HUES6 (cell line): ENCODE data around the gene CASP2.

ENCODE experiments used
- H3K27ac ChIP-seq: 2 replicates; pipeline ENCODE4 v1.7.0; 2013; ENCODE audit warnings: low read depth, mild to moderate bottlenecking, low read length, inconsistent platforms
- H3K27me3 ChIP-seq: 2 replicates; pipeline ENCODE4 v1.6.1; 2013; ENCODE audit warnings: low read length; ENCODE audit not compliant: control insufficient read depth, insufficient read depth
- H3K36me3 ChIP-seq: 2 replicates; pipeline ENCODE4 v1.6.1; 2013; ENCODE audit warnings: low read length; ENCODE audit not compliant: control insufficient read depth, insufficient read depth
- H3K4me1 ChIP-seq: 2 replicates; pipeline ENCODE4 v1.6.1; 2013; ENCODE audit warnings: low read length; ENCODE audit not compliant: control insufficient read depth, insufficient read depth
- H3K4me3 ChIP-seq: 2 replicates; pipeline ENCODE4 v1.5.1; 2013; ENCODE audit warnings: low read depth, low read length
- H3K9ac ChIP-seq: one replicate; pipeline ENCODE4 v1.6.1; 2013; ENCODE audit warnings: mild to moderate bottlenecking, low read length
- H3K9me3 ChIP-seq: 2 replicates; pipeline ENCODE4 v1.6.1; 2013; ENCODE audit warnings: low read depth, low read length; ENCODE audit not compliant: control insufficient read depth, insufficient read depth

CASP2 gene

DNA sequence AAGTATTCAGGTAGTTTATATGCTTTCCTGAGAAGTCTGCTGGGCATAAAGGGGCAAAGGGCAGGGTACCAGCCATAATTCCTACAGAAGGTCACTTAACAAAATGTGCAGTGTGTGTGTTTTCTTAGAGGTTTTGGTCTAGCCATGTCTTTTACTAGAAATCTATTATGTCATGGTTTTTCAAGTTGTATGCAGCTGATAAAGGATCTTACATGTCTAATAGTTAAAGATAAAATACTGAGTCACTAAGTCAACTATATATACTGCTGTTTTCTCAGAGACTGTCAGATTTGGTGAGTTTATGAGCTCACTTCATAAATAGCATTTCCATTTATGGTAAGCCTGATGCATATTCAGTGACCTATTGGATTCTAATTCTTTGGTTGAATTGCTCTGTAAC, 7.7 kb downstream of the CASP2 start:
- no peaks in the 10 kb centered on the region for H3K27me3 ChIP-seq
- H3K9me3 ChIP-seq = no peaks in the 10 kb centered on the region
- peaks cover 97% of the 10 kb centered on the region for H3K36me3 ChIP-seq
- no peak overlapping the region for H3K9ac ChIP-seq
- no peaks in the 10 kb centered on the region for H3K4me1 ChIP-seq
- no peak overlapping the region for H3K4me3 ChIP-seq
- H3K27ac ChIP-seq = no peak overlapping the region

DNA sequence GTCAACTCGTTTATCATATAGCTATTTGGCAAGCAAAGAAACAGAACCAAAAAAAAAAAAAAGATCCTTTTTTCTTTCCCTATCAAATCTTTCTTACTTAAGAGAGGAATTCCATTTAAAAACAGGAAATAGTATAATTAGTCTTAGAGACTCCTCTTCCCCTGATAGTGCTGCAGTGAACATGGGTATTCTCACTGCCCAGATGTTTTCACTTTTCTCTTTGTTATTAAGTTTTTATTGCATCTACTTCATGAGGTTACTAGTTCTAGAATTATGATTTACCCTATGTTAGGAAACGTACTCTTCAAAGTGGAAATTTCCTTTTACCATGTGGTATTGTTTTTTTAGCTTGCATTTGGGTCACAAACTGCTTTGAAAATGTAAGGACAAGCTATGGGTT, 8.5 kb downstream of the CASP2 start:
- Histone ChIP-seq H3K9me3 (no peaks in the 10 kb centered on the region), H3K4me3 (no peak overlapping the region), H3K36me3 (peaks cover 97% of the 10 kb centered on the region), H3K27ac (no peak overlapping the region), H3K9ac (no peak overlapping the region), H3K27me3 (no peaks in the 10 kb centered on the region), H3K4me1 (no peaks in the 10 kb centered on the region)

DNA sequence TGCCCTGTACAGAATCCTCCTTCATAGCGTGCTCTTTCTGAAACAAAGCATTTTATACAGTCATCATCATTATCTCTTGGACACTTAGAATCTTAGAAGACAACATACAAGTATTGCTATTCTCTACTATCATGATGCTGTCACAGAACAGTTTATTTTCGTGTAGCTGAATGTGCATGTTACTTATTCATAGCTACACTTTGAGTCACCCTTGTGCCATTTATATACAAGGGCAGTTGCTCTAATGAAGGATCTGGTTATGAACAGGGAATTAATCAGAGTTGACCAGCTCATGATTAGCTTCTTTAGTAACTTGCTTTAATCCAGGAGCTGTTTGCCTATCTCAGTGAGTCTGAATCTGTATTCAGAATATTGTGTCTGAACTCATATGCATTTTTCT, 11.2 kb downstream of the CASP2 start:
- no peaks in the 10 kb centered on the region for H3K27me3 ChIP-seq
- H3K4me1 ChIP-seq = no peaks in the 10 kb centered on the region
- no peak overlapping the region for H3K27ac ChIP-seq
- H3K4me3 ChIP-seq = no peak overlapping the region
- no peaks in the 10 kb centered on the region for H3K9me3 ChIP-seq
- peaks cover 96% of the 10 kb centered on the region for H3K36me3 ChIP-seq
- H3K9ac ChIP-seq = no peak overlapping the region

DNA sequence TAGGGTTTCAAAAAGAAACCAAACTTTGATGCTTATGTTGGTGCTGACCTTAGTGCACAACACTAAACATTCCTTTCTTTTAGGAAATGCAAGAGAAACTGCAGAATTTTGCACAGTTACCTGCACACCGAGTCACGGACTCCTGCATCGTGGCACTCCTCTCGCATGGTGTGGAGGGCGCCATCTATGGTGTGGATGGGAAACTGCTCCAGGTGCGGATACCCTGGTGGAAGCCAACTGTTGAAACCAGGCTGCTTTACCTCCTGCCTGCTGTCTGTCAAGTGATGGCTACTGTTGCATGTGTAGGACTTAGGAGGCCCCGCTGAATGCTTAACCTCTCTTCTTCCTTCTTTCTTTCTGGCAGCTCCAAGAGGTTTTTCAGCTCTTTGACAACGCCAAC, 11.7 kb downstream of the CASP2 start:
- Histone ChIP-seq H3K27me3 (no peaks in the 10 kb centered on the region), H3K9ac (no peak overlapping the region), H3K9me3 (no peaks in the 10 kb centered on the region), H3K4me1 (no peaks in the 10 kb centered on the region), H3K27ac (no peak overlapping the region), H3K4me3 (no peak overlapping the region), H3K36me3 (peaks cover 96% of the 10 kb centered on the region)

DNA sequence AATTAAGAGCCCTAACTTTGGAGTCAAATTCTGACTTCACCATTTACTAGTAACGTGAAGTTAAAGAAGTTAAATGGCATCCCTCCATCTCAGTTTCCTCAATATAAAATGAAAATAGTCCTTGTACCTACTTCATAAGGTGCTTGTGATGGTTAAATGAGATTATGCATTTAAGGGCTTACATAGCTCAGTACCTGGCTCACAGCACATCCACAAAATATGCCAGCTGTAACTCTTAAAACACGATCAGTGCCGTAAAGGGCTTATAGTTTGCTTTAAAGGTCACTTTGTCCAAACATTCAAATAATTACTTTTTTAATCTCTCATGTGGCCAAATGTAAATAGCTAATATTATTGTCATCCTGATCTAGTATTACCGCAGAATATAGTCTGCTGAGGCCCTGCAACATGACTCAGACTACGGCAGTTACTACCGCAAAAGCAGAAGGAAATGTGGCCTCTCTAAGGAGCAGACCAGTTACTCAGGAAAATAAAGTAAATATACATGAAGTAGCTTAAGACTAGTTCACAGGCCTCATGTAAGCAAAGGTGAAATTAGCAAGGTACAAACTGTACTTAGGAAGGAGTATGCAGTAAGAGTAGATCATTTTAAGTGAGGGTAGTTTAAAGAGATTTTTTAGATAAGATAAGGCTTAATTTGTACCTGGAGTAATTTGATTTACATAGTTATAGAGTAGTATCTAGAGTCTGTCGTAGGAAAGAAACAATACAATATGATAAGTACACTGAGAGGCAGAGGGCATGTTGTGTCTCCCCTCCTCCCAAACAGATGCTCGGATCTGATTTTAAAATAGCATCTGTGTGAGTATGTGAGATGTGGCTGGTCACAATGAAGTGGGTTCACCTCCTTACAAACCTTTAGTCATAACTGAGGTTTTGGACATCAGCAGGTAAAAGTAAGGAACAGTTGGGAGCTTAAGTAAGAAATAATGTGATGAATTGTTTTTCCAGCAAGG, 13.1 kb downstream of the CASP2 start:
- Histone ChIP-seq H3K36me3 (peaks cover 95% of the 10 kb centered on the region), H3K9ac (no peak overlapping the region), H3K4me3 (no peak overlapping the region), H3K4me1 (no peaks in the 10 kb centered on the region), H3K27ac (no peak overlapping the region), H3K9me3 (no peaks in the 10 kb centered on the region), H3K27me3 (no peaks in the 10 kb centered on the region)

DNA sequence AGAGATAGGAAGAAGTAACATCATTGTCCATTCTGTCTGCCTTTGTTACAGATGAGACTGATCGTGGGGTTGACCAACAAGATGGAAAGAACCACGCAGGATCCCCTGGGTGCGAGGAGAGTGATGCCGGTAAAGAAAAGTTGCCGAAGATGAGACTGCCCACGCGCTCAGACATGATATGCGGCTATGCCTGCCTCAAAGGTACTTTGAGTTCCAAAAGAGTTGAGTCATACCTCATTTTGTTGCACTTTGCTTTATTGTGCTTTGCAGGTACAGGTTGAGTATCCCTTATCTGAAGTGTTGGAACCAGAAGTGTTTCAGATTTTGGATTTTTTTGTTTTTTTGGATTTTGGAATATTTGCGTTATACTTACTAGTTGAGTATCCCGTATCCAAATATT, 15.6 kb downstream of the CASP2 start:
- Histone ChIP-seq H3K4me1 (no peaks in the 10 kb centered on the region), H3K27me3 (no peaks in the 10 kb centered on the region), H3K27ac (no peak overlapping the region), H3K36me3 (peaks cover 95% of the 10 kb centered on the region), H3K9ac (no peak overlapping the region), H3K4me3 (no peak overlapping the region), H3K9me3 (no peaks in the 10 kb centered on the region)

DNA sequence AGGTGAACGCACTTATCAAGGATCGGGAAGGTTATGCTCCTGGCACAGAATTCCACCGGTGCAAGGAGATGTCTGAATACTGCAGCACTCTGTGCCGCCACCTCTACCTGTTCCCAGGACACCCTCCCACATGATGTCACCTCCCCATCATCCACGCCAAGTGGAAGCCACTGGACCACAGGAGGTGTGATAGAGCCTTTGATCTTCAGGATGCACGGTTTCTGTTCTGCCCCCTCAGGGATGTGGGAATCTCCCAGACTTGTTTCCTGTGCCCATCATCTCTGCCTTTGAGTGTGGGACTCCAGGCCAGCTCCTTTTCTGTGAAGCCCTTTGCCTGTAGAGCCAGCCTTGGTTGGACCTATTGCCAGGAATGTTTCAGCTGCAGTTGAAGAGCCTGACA, 16.8 kb downstream of the CASP2 start:
- peaks cover 83% of the 10 kb centered on the region for H3K36me3 ChIP-seq
- H3K4me3 ChIP-seq = no peak overlapping the region
- H3K9ac ChIP-seq = no peak overlapping the region
- H3K27me3 ChIP-seq = no peaks in the 10 kb centered on the region
- no peak overlapping the region for H3K27ac ChIP-seq
- no peaks in the 10 kb centered on the region for H3K9me3 ChIP-seq
- H3K4me1 ChIP-seq = no peaks in the 10 kb centered on the region

DNA sequence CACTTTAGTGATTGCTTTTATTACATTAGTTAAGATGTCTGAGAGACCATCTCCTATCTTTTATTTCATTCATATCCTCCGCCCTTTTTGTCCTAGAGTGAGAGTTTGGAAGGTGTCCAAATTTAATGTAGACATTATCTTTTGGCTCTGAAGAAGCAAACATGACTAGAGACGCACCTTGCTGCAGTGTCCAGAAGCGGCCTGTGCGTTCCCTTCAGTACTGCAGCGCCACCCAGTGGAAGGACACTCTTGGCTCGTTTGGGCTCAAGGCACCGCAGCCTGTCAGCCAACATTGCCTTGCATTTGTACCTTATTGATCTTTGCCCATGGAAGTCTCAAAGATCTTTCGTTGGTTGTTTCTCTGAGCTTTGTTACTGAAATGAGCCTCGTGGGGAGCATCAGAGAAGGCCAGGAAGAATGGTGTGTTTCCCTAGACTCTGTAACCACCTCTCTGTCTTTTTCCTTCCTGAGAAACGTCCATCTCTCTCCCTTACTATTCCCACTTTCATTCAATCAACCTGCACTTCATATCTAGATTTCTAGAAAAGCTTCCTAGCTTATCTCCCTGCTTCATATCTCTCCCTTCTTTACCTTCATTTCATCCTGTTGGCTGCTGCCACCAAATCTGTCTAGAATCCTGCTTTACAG, 17.4 kb downstream of the CASP2 start:
- no peak overlapping the region for H3K4me3 ChIP-seq
- no peak overlapping the region for H3K27ac ChIP-seq
- no peak overlapping the region for H3K9ac ChIP-seq
- H3K36me3 ChIP-seq = peaks cover 77% of the 10 kb centered on the region
- no peaks in the 10 kb centered on the region for H3K27me3 ChIP-seq
- no peaks in the 10 kb centered on the region for H3K4me1 ChIP-seq
- H3K9me3 ChIP-seq = no peaks in the 10 kb centered on the region

DNA sequence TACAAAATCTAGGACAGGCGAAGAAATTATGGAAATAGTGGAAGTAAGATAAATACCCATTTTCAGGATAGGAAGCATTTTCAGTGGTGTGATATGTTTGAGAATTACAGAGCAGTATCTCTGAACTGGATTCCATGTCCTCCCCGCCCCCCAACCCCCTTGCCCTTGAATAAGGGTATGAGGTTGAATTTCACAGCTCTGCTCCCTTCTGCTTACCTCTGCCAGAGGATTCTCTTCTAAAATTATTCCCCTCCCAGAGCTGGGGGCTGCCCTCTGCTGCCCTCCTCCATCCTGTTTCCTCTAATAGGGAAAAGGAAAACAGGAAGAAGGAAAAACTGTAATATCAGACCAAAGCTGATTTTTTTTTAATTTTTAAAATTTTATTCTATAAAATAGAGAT, 20.5 kb downstream of the CASP2 start:
- no peaks in the 10 kb centered on the region for H3K27me3 ChIP-seq
- no peaks in the 10 kb centered on the region for H3K4me1 ChIP-seq
- no peak overlapping the region for H3K4me3 ChIP-seq
- H3K36me3 ChIP-seq = peaks cover 47% of the 10 kb centered on the region
- H3K9me3 ChIP-seq = no peaks in the 10 kb centered on the region
- no peak overlapping the region for H3K27ac ChIP-seq
- H3K9ac ChIP-seq = no peak overlapping the region

DNA sequence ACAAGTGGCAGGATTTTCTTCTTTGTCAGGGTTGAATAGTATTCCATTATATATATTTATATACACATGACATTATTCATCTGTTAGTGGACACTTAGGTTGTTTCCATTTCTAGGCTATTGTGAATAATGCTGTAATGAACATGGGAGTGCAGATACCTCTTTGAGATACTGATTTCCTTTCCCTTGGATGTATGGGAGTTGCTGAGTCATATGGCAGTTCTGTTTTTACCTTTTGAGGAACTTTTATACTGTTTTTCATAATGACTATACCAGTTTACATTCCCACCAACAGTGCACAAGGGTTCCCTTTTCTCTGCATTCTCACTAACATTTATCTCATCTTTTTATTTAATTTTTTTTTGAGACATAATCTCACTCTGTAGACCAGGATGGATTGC, 26.0 kb downstream of the CASP2 start:
- Histone ChIP-seq H3K4me1 (no peaks in the 10 kb centered on the region), H3K27me3 (no peaks in the 10 kb centered on the region)

DNA sequence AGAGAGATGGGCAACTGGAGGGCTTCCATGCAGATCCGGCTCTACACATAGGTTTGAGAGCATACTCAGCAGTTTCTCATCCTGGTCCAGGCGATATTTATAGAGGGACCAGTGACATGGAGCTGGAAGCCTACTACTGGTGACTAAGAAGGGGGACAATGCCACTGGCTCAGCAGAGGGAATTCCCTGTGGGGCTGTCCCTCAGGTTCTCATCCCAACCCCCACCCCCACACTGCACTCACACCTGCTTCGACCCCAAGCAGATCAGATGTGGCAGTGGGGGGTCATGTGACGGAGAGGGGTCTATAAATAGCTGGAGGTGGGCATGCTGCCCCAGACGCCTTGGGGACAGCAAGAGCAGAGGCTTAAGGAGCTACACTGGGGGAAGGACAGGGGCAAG, 27.6 kb downstream of the CASP2 start, which contains the start of gene CLCN1:
CLCN1 (plus strand) TSS at position 336 of the 400 bp plus-strand sequence. CDS start 102 bp downstream, outside the sequence.
- no peak within 1 kb of the TSS for H3K9ac ChIP-seq
- H3K27ac ChIP-seq = no peak within 1 kb of the TSS
- H3K4me1 ChIP-seq = no peaks in the 10 kb centered on the region
- no peaks in the 10 kb centered on the region for H3K9me3 ChIP-seq
- no peaks in the 10 kb centered on the region for H3K36me3 ChIP-seq
- H3K4me3 ChIP-seq = no peak within 1 kb of the TSS
- no peaks in the 10 kb centered on the region; the same call in 1 of the 2 replicates for H3K27me3 ChIP-seq

More for the DNA sequence above, 26.0 kb downstream of the CASP2 start:
- no peak overlapping the region for H3K4me3 ChIP-seq
- no peak overlapping the region for H3K27ac ChIP-seq
- H3K36me3 ChIP-seq = no peaks in the 10 kb centered on the region
- no peak overlapping the region for H3K9ac ChIP-seq
- H3K9me3 ChIP-seq = no peaks in the 10 kb centered on the region
